Muscle of back (tissue), 11 donors: ENCODE results near the gene CITED2. TPM values are rescaled to one million over a fixed set of nuclear protein-coding genes. Genes with fewer than 3 reads are reported as not detected.

ENCODE experiments used
- DNase-seq, 3 donors: peaks; one replicate each; pipeline versions ENCODE4 v3.0.0 to v3.0.0-alpha.2; 2013
- polyA plus RNA-seq, 10 donors: library from polyadenylated mRNA; unstranded; fragments of 120-200 nt; gene quantifications; one replicate each; pipeline ENCODE4 v1.2.1, GENCODE V29; 2013; ENCODE audit not compliant: insufficient read length in 10 of 10

Gene CITED2
- polyA plus RNA-seq, 10 donors = 61.2 to 117 (median 96.5) TPM

DNA sequence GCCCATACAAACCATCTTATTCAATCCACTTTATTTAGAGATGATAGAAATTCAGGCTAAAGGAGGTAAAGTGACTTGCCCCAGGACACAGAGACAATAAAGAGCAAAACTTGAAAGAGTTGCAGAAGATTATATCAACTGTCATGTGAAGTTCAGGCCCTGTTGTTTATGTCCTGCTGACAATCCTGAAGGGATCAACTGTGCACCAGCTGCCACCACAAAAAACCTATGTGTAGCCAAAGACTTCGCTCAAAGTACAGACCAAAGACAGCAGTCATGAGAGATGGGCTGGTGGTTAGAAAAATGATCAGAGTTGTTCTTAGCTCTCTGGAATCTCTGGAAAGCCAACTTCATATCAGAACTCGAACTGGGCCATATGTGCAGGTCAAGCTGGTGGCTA lies 16.0 kb upstream of the CITED2 start:
- DNase-seq = no peak

- DNase-seq = no peak
These were observed 13.9 kb upstream of the CITED2 start for GRCh38 chr6:139388384-139388783.

- no peak for DNase-seq
These were observed 12.0 kb upstream of the CITED2 start for GRCh38 chr6:139386404-139386803.

- peak in 1 of 3 donors; percentile 52 for DNase-seq
These were observed 6.9 kb upstream of the CITED2 start for GRCh38 chr6:139381216-139381865.

- DNase-seq = no peak
These were observed 6.2 kb upstream of the CITED2 start for GRCh38 chr6:139380611-139381010.

DNA sequence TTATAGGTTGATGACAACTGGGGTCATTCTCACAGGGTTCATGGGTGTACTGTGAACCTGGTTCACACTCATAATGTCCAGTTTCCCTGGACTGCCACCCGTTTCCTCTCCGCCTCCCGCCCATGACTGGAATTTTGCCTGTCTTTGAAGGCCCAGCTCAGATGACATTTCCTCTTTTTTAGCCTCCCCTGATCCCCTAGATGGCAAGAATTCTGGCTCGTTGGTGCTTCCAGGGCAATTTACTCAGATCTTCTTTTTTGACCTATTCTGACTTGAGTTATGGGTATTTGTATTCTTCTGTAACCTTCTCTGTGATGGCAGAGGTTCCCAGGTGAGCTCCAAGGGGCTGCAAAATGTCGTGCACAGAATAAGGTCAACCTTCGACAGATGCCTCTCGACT lies 5.7 kb upstream of the CITED2 start:
- DNase-seq = no peak

DNA sequence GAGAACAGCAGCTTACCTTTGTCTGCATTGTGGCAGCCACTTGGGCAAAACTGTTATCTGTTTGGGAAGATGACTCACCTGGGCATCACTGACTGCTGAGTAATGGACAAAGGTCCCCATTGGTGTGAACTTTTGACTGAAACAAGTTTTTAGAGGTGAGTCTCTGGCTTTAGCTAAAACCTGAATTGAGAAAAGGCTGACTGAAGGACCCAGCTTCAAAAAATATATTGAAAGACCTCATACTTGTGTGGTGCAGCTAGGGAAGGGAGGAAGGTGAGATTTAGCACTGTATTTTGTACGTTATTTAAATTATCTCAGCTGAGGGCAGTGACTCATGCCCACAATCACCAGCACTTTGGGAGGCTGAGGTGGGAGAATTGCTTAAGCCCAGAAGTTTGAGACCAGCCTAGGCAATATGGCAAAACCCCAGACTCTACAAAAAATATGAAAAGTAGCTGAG lies 4.5 kb upstream of the CITED2 start:
- DNase-seq = no peak

DNA sequence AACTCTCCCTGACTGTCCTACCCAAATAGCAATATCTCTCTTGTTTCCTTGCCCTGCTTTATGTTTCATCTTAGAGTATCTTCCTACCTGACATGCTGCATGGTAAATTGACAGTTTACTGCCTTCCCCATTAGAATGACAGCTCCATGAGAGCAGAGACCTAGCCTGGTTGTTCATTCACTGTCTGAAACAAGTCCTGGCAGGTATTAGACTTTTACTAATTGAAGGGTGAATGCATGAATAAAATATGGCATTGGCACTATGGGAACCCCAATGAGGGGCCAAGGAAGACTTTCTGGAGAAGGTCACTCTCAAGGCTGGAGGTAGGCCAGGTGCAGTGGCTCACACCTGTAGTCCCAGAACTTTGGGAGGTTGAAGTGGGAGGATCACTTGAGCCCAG lies 3.8 kb upstream of the CITED2 start:
- no peak for DNase-seq

DNA sequence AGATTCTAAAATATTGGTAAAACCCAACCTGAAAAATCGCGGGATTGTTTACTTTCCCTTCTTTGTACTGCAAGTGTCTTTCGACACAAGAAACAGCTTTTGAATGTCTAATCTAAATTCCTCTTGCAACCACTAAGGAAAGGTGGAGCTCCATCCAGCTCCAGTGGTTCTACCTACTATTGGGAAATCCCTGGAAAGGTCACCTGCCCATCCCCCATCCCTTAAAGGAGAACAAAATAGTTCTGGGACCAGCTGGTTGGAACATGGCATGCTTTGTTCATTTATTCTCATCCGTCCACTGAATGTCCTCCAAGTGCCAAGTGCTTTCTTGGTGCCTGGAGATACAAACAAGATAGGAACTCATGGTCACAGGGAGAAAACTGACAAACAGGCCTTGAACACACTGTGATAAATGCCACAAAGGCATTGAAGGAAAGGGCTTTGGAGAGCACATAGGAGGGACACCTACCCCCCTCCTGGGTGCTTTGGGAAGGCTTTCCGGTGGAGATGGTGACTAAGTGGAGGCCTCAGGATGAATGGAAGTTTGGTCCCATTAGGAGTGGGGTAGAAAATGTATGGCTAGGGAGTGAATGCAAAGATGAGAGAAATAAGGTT lies 2.3 kb upstream of the CITED2 start:
- DNase-seq = peak in 1 of 3 donors; percentile 37

- peak in 2 of 3 donors; percentile 79 to 91 for DNase-seq
These were observed 1.5 kb upstream of the CITED2 start for GRCh38 chr6:139376017-139376330.

DNA sequence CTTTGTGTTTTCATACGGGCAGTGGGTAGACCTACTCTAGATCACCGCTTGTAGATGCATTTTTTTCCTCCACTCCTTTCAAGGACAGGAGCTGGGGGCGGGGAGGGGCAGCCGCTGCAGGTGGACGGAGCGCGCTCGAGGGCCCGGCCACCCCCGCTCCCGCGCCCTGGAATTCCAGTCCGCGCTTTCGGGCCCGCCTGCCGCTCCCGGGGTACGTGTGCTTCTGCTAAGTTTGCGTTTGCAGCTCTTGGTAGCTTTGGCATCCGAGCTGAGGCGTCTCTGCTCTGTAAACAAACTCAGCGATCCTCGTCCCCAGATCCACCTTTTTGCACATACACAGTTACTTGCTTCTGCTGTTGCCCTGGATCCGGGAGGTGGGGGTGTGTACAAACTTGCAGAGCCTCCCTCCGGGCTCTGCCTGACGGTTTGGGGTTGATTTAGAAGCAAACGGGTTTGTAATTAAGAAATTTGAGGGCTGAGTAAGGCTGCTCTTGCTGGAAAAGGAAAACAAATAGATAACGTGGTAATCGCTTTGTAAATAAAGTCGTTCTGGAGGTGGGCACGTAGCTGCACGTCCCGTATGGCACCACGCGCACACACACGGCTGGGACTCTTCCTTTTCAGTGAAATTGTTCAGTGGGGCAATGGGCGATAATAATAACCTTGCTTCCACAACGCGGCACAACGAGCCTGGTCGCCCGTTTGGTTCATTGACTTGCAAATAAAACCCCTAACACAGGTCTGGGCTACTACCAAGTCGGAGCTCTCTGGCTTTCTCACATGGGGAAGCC lies 973 bp upstream of the CITED2 start:
- peak; percentile 93 to 98 (median 98) for DNase-seq

- no peak for DNase-seq
These were observed 506 bp downstream of the CITED2 start for GRCh38 chr6:139373928-139374356.

GRCh38 chr6:139373154-139373927 lies 1.1 kb downstream of the CITED2 start:
- peak in 2 of 3 donors; percentile 63 to 85 for DNase-seq

DNA sequence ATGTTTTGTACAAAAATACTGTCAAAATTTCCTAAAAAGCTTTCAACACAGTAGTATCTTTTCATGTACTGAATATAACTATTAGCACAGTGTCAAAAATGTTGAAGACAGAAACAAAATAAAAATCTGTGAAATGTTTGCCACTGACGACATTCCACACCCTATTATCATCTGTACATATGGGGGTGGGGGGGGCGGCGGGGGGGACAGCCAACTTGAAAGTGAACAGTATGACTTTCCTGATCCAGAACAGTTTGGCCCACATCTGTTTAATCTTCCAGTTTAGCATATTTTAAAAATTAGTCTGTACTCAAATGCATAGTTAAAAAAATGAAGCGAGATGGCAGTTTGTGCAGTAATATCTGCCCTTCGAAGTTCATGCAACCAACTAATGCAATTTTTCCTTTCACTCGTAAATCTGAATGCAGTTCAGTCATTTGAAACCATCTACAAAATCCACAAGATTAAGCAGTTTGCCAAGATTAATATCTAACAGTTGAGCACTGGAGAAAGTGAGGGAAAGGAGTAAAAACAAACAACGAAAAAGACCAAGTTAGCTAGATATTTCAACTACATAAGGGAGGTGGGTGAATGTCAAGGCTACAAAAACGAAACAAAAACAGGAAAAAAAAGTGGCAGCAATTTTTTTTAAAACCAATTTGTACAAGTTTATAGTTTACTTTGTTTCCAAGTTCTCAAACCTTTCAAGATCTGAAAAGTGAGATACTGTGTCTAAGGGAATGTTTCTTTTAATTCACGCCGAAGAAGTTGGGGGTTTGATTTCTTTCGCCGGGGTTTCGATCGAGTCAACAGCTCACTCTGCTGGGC lies 1.9 kb downstream of the CITED2 start:
- DNase-seq = peak in 2 of 3 donors; percentile 39 to 77

GRCh38 chr6:139371421-139372203 lies 2.8 kb downstream of the CITED2 start:
- DNase-seq = peak in 1 of 3 donors; percentile 55

- no peak for DNase-seq
These were observed 3.5 kb downstream of the CITED2 start for GRCh38 chr6:139370999-139371345.

DNA sequence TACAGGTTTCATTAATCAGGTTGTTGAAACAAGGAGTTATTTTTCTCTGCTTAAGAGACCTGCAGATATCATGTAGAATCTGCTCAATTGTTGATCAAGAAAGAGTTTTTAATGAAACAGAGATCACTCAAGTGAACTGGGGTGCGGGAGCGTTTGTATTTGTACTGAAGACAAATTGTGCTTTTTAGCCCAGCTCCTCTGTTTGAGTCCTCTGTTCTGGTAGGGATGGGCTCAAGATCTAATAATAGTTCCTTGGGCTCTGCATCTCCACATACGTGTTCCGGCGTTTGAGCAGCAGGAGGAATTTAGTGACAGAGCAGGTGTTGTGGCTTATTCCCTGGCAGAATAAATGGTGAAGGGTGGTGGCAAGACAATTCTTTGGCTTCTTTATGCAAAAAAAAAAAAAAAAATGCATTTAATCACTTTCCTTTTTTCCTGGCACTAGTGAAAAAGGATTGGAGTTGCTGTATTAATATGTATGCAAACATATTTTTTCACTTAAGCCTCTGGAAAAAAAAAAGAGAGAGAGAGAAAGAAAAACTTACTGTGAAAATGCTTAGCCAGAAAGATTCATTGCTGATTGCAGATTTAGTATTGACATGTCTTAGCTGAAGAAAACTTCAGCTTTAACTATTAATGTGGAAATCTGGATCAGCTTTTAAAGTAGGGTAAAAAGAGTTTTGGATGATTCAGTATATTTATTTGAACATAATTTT lies 4.0 kb downstream of the CITED2 start:
- DNase-seq = peak; percentile 77 to 88 (median 82)

GRCh38 chr6:139369568-139370282 lies 4.7 kb downstream of the CITED2 start:
- DNase-seq = peak; percentile 62 to 81 (median 80)

DNA sequence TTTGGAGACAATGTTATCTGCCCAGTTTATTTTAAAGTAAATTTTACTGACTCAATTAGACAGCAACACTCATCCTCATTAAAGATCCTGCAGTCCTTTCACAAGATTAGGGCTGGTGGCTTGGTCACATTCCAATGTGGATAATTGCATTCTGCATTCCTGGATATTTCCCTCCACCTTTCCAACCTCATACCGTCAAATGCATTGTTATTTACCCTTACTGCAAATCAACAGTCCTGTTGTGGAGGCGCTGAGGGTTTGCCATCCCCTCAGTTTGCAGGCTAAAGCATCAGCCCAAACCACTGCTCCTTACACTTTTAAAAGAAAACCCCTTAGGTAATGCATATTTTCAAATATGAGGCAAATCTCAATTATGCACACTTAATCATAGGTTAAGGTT lies 5.4 kb downstream of the CITED2 start:
- DNase-seq = no peak
